HepG2 (cell line): Measurements from ENCODE around the gene MYL9. TPM values are rescaled to one million over a fixed set of nuclear protein-coding genes. Genes with fewer than 3 reads are reported as not detected.

Source experiments
- ADNP ChIP-seq: sonication (generic); formaldehyde crosslinking; IDR thresholded peaks from 2 replicates; pipeline ENCODE4 v1.4.0; 2020; ENCODE audit warnings: missing genetic modification reagents
- CBFB ChIP-seq: sonication (generic); formaldehyde crosslinking; IDR thresholded peaks from 2 replicates; pipeline ENCODE4 v1.4.0; 2020; ENCODE audit warnings: missing genetic modification reagents
- CREM ChIP-seq, 2 experiments: sonication (generic) in 1 of 2; formaldehyde crosslinking in 1 of 2; IDR thresholded peaks; 2 replicates each; pipeline versions ENCODE4 v1.4.0 to v1.6.1; 2016 to 2020; ENCODE audit warnings: antibody characterized with exemption in 1 of 2, mild to moderate bottlenecking in 1 of 2, missing genetic modification reagents in 1 of 2
- HIVEP1 ChIP-seq: sonication (generic); formaldehyde crosslinking; IDR thresholded peaks from 2 replicates; pipeline ENCODE4 v1.4.0; 2020; ENCODE audit warnings: mild to moderate bottlenecking, missing genetic modification reagents
- JARID2 ChIP-seq: sonication (generic); formaldehyde crosslinking; IDR thresholded peaks from 2 replicates; pipeline ENCODE4 v1.8.1; 2023; ENCODE audit warnings: missing genetic modification reagents, inconsistent platforms; ENCODE audit not compliant: insufficient replicate concordance
- KDM1A ChIP-seq: IDR thresholded peaks from 2 replicates; pipeline ENCODE4 v1.6.1; 2016; ENCODE audit warnings: missing compliant biosample characterization
- MAF1 ChIP-seq: sonication (generic); formaldehyde crosslinking; IDR thresholded peaks from 2 replicates; pipeline ENCODE4 v1.5.0; 2020; ENCODE audit warnings: missing genetic modification reagents, borderline replicate concordance
- MAFK ChIP-seq, 2 experiments: IDR thresholded peaks in 1 of 2; conservative IDR thresholded peaks in 1 of 2; 2 replicates each; pipeline ENCODE4 v1.6.1; 2011; ENCODE audit warnings: improper control_type of control experiment in 2 of 2, low read length in 2 of 2
- NONO ChIP-seq, 2 experiments: fragments of 450-650 bp in 1 of 2; sonication (generic) in 1 of 2; formaldehyde crosslinking in 1 of 2; IDR thresholded peaks in 1 of 2; conservative IDR thresholded peaks in 1 of 2; 2 replicates each; pipeline versions ENCODE4 v1.6.1 to v1.8.0; 2017 to 2022; ENCODE audit warnings: mild to moderate bottlenecking in 1 of 2, missing genetic modification reagents in 1 of 2, moderate library complexity in 1 of 2
- SMAD9 ChIP-seq: sonication (generic); formaldehyde crosslinking; IDR thresholded peaks from 2 replicates; pipeline ENCODE4 v1.5.1; 2020; ENCODE audit warnings: mild to moderate bottlenecking, missing genetic modification reagents
- SMARCC2 ChIP-seq: fragments of 450-650 bp; IDR thresholded peaks from 2 replicates; pipeline ENCODE4 v1.6.1; 2017; ENCODE audit warnings: antibody characterized with exemption, mild to moderate bottlenecking
- ZBTB7A ChIP-seq: sonication (generic); formaldehyde crosslinking; IDR thresholded peaks from 2 replicates; pipeline ENCODE4 v1.8.0; 2022; ENCODE audit warnings: mild to moderate bottlenecking, missing genetic modification reagents
- ZNF160 ChIP-seq: sonication (generic); formaldehyde crosslinking; IDR thresholded peaks from 2 replicates; pipeline ENCODE4 v1.8.0; 2022; ENCODE audit warnings: mild to moderate bottlenecking, inconsistent platforms, missing genetic modification reagents
- ZNF333 ChIP-seq: sonication (generic); formaldehyde crosslinking; IDR thresholded peaks from 2 replicates; pipeline ENCODE4 v1.4.0; 2020; ENCODE audit warnings: mild to moderate bottlenecking, missing genetic modification reagents, borderline replicate concordance
- ZNF563 ChIP-seq: sonication (generic); formaldehyde crosslinking; IDR thresholded peaks from 2 replicates; pipeline ENCODE4 v1.8.0; 2022; ENCODE audit warnings: mild to moderate bottlenecking, moderate library complexity, missing genetic modification reagents
- polyA plus RNA-seq, 8 experiments: library from polyadenylated mRNA; depleted of rRNA in 3 of 8; stranded (reverse) in 7 of 8; unstranded in 1 of 8; fragments of >200 nt; fragmentation: Illumina TruSeq in 4 of 8; extraction: Trizol in 4 of 8; gene quantifications; 2 replicates each; pipeline versions ENCODE4 v1.2.1 to v1.2.3, GENCODE V29; 2011 to 2016; ENCODE audit warnings: low read depth in 4 of 8, missing spikeins in 1 of 8, mixed read lengths in 1 of 8; ENCODE audit not compliant: insufficient read depth in 1 of 8
- total RNA-seq, 5 experiments: library from RNA; depleted of rRNA; stranded (reverse); fragments of >200 nt; fragmentation: Illumina TruSeq; extraction: Trizol; gene quantifications; 2 replicates each; pipeline ENCODE4 v1.2.3, GENCODE V29; 2016; ENCODE audit warnings: low read depth in 1 of 5
- TF ChIP-seq, protein P1 (sequence below): sonication (generic); formaldehyde crosslinking; IDR thresholded peaks from 2 replicates; pipeline ENCODE4 v1.5.0; 2020; ENCODE audit warnings: mild to moderate bottlenecking, low read depth, missing genetic modification reagents, borderline replicate concordance
- TF ChIP-seq, protein P2 (sequence below): sonication (generic); formaldehyde crosslinking; IDR thresholded peaks from 2 replicates; pipeline ENCODE4 v1.4.0; 2020; ENCODE audit warnings: missing genetic modification reagents, mild to moderate bottlenecking, borderline replicate concordance
- TF ChIP-seq, protein P3 (sequence below): sonication (generic); formaldehyde crosslinking; IDR thresholded peaks from 2 replicates; pipeline ENCODE4 v1.5.0; 2020; ENCODE audit warnings: missing genetic modification reagents
- TF ChIP-seq, protein P4 (sequence below): sonication (generic); formaldehyde crosslinking; IDR thresholded peaks from 2 replicates; pipeline ENCODE4 v1.4.0; 2020; ENCODE audit warnings: mild to moderate bottlenecking, missing genetic modification reagents
- TF ChIP-seq, protein P5 (sequence below): sonication (generic); formaldehyde crosslinking; IDR thresholded peaks from 2 replicates; pipeline ENCODE4 v1.4.0; 2020; ENCODE audit warnings: missing genetic modification reagents, borderline replicate concordance

Gene MYL9
- total and polyA plus RNA-seq, 2 of the 13 experiments (the other 11 are each of a cell fraction or from before 2014, with no cell fraction given): 0.87 to 2.2 TPM

DNA sequence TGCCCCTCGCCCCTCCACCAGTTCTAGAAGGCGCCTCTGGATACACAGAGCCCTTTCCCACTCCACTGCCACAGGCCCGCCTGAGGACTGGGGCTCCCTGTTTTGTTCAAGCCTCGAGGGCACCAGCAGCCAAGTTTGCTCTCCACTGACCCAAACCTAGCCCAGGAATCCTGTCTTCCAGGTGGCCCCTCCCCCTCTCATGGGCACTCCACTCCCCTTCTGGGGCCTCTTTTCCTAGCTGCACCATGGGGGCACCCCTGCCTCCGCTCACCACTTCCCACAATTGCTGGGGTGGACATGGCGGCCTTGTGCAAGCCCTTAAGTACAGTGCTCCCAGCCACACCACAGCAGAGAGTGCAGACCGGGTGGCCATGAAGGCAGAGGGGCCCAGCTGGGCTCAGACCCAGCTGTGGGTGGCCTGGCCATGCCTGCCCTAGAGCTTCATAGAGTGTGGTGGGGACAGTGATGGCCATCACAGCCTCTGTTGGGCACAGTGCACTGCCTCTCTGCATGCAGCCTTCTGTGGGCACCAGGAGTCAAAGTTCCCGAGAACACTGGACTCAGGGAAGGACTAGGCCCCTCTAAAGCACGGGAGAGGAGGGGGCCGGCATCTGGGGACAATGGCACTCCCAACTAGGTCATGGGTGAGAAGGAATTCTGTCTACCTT lies 1.3 kb downstream of the MYL9 start (continued):
- TF ChIP-seq SMAD9 (no peak), MAF1 (CRISPR knock-in tag) (no peak), ZBTB7A (0 out of 2 replicates have a peak, but pooled peaks have one; percentile 53), NONO (IDR thresholded peaks at IDR 0.05) (no peak), NONO (CRISPR knock-in tag; conservative IDR thresholded peaks at IDR 0.05) (no peak), ZNF160 (CRISPR knock-in tag) (no peak), CREM (IDR thresholded peaks at IDR 0.05) (no peak), CREM (CRISPR knock-in tag; IDR thresholded peaks at IDR 0.05) (no peak), ADNP (no peak), ZNF333 (CRISPR knock-in tag) (no peak), ZNF563 (CRISPR knock-in tag) (no peak), HIVEP1 (CRISPR knock-in tag) (peak; percentile 37), KDM1A (CRISPR knock-in tag) (no peak), JARID2 (CRISPR knock-in tag) (peak; percentile 14), MAFK (conservative IDR thresholded peaks at IDR 0.05 in 1 of 2, IDR thresholded peaks at IDR 0.05 in 1 of 2; ENCODE audit: low read length in 2 of 2) (no peak), SMARCC2 (no peak), CBFB (CRISPR knock-in tag) (no peak)
- TF ChIP-seq, protein P1, sequence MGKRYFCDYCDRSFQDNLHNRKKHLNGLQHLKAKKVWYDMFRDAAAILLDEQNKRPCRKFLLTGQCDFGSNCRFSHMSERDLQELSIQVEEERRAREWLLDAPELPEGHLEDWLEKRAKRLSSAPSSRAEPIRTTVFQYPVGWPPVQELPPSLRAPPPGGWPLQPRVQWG (CRISPR knock-in tag): no peak
- TF ChIP-seq, protein P2, sequence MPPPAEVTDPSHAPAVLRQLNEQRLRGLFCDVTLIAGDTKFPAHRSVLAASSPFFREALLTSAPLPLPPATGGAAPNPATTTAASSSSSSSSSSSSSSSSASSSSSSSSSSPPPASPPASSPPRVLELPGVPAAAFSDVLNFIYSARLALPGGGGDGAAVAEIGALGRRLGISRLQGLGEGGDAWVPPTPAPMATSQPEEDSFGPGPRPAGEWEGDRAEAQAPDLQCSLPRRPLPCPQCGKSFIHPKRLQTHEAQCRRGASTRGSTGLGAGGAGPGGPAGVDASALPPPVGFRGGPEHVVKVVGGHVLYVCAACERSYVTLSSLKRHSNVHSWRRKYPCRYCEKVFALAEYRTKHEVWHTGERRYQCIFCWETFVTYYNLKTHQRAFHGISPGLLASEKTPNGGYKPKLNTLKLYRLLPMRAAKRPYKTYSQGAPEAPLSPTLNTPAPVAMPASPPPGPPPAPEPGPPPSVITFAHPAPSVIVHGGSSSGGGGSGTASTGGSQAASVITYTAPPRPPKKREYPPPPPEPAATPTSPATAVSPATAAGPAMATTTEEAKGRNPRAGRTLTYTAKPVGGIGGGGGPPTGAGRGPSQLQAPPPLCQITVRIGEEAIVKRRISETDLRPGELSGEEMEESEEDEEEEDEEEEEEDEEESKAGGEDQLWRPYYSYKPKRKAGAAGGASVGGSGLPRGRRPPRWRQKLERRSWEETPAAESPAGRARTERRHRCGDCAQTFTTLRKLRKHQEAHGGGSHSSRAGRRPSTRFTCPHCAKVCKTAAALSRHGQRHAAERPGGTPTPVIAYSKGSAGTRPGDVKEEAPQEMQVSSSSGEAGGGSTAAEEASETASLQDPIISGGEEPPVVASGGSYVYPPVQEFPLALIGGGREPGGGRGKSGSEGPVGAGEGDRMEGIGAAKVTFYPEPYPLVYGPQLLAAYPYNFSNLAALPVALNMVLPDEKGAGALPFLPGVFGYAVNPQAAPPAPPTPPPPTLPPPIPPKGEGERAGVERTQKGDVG: no peak
- TF ChIP-seq, protein P3, sequence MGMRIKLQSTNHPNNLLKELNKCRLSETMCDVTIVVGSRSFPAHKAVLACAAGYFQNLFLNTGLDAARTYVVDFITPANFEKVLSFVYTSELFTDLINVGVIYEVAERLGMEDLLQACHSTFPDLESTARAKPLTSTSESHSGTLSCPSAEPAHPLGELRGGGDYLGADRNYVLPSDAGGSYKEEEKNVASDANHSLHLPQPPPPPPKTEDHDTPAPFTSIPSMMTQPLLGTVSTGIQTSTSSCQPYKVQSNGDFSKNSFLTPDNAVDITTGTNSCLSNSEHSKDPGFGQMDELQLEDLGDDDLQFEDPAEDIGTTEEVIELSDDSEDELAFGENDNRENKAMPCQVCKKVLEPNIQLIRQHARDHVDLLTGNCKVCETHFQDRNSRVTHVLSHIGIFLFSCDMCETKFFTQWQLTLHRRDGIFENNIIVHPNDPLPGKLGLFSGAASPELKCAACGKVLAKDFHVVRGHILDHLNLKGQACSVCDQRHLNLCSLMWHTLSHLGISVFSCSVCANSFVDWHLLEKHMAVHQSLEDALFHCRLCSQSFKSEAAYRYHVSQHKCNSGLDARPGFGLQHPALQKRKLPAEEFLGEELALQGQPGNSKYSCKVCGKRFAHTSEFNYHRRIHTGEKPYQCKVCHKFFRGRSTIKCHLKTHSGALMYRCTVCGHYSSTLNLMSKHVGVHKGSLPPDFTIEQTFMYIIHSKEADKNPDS: 0 out of 2 replicates have a peak, but pooled peaks have one; percentile 10
- TF ChIP-seq, protein P4, sequence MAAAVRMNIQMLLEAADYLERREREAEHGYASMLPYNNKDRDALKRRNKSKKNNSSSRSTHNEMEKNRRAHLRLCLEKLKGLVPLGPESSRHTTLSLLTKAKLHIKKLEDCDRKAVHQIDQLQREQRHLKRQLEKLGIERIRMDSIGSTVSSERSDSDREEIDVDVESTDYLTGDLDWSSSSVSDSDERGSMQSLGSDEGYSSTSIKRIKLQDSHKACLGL (CRISPR knock-in tag): 0 out of 2 replicates have a peak, but pooled peaks have one; percentile 26
- TF ChIP-seq, protein P5, sequence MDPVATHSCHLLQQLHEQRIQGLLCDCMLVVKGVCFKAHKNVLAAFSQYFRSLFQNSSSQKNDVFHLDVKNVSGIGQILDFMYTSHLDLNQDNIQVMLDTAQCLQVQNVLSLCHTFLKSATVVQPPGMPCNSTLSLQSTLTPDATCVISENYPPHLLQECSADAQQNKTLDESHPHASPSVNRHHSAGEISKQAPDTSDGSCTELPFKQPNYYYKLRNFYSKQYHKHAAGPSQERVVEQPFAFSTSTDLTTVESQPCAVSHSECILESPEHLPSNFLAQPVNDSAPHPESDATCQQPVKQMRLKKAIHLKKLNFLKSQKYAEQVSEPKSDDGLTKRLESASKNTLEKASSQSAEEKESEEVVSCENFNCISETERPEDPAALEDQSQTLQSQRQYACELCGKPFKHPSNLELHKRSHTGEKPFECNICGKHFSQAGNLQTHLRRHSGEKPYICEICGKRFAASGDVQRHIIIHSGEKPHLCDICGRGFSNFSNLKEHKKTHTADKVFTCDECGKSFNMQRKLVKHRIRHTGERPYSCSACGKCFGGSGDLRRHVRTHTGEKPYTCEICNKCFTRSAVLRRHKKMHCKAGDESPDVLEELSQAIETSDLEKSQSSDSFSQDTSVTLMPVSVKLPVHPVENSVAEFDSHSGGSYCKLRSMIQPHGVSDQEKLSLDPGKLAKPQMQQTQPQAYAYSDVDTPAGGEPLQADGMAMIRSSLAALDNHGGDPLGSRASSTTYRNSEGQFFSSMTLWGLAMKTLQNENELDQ (CRISPR knock-in tag): 0 out of 2 replicates have a peak, but pooled peaks have one; percentile 9
